ENCODE data around the gene TAOK2. TPM values are rescaled to one million over a fixed set of nuclear protein-coding genes. Genes with fewer than 3 reads are reported as not detected.

Gene TAOK2
- total and polyA plus RNA-seq, 2 of the 13 experiments (the other 11 are each of a cell fraction or from before 2014, with no cell fraction given): 17.4 to 43.2 TPM

DNA sequence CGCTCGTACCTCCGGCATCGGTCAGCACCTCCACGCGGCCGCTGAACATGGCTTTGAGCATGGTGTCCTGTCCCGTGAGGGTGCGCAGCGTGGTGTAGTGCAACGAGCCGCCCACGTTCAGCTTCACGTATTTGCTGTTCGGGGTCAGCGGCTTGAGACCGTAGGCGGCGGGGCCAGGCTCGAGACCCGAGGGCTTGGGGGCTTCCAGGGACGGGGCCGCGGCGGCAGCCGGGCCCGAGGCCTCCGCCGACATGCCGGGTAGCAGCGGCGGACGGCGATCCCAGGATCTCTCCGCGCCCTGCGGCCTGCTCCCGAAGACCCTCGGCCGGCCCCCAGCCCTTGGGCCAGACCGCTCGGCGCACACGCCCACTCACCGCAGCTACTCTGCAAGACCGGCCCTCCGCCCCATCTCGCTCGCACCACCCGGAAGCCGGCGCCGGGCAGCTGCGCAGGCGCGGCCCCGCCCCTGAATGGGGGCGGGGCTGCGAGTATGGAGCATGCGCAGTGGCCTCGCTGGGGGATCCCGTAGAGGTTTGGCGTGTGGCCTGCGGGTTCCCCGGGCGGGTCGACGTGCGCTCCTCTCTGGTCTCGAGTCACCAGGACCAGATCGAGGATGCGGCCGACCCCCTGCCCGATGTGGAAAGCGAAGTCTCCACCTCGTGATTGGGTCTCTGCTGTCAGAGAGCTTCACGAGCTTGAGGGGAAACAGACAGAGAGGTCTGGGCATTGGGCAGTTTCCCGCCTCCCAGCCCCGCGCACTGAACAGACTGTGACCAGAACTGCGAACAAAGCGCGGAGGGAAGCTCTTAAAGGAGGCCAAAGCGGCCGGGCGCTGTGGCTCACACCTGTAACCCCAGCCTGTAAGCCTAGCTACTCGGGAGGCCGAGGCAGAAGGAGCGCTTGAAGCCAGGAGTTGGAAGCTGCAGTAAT is 47.6 kb upstream of the TAOK2 start, which contains the start of gene KCTD13 (continued):
- TF ChIP-seq RARG (CRISPR knock-in tag; IDR thresholded peaks at IDR 0.05; ENCODE audit: low read depth) (no peak), ZBTB21 (CRISPR knock-in tag; IDR thresholded peaks at IDR 0.05) (peak; percentile 57; the same call in 1 of the 2 replicates), ZNF550 (CRISPR knock-in tag; IDR thresholded peaks at IDR 0.05; ENCODE audit: borderline replicate concordance) (no peak), RFX3 (CRISPR knock-in tag; IDR thresholded peaks at IDR 0.05) (no peak), ZNF282 (IDR thresholded peaks at IDR 0.05; ENCODE audit: partially characterized antibody) (no peak), ZNF549 (CRISPR knock-in tag; IDR thresholded peaks at IDR 0.05) (no peak), PHF21A (CRISPR knock-in tag; IDR thresholded peaks at IDR 0.05) (no peak; the same call in 1 of the 2 replicates), ZNF577 (CRISPR knock-in tag; IDR thresholded peaks at IDR 0.05; ENCODE audit: borderline replicate concordance, low read depth) (no peak), ZBTB42 (CRISPR knock-in tag; IDR thresholded peaks at IDR 0.05) (peak; percentile 54), SIX4 (CRISPR knock-in tag; IDR thresholded peaks at IDR 0.05) (peak; percentile 23; the same call in 1 of the 2 replicates), ZFP37 (CRISPR knock-in tag; IDR thresholded peaks at IDR 0.05; ENCODE audit: borderline replicate concordance) (peak; percentile 86; the same call in 1 of the 2 replicates), ZNF329 (CRISPR knock-in tag; IDR thresholded peaks at IDR 0.05; ENCODE audit: low read depth) (no peak), HOXA7 (CRISPR knock-in tag; IDR thresholded peaks at IDR 0.05) (no peak; the same call in 1 of the 2 replicates), ZSCAN9 (CRISPR knock-in tag; IDR thresholded peaks at IDR 0.05; ENCODE audit: borderline replicate concordance) (0 out of 2 replicates have a peak, but pooled peaks have one; percentile 57), ZBTB7A (CRISPR knock-in tag; IDR thresholded peaks at IDR 0.05) (peak; percentile 44; the same call in 1 of the 2 replicates)
- TF ChIP-seq, protein P1, sequence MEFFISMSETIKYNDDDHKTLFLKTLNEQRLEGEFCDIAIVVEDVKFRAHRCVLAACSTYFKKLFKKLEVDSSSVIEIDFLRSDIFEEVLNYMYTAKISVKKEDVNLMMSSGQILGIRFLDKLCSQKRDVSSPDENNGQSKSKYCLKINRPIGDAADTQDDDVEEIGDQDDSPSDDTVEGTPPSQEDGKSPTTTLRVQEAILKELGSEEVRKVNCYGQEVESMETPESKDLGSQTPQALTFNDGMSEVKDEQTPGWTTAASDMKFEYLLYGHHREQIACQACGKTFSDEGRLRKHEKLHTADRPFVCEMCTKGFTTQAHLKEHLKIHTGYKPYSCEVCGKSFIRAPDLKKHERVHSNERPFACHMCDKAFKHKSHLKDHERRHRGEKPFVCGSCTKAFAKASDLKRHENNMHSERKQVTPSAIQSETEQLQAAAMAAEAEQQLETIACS (CRISPR knock-in tag; IDR thresholded peaks at IDR 0.05): peak; percentile 43; the same call in 1 of the 2 replicates
- TF ChIP-seq, protein P2, sequence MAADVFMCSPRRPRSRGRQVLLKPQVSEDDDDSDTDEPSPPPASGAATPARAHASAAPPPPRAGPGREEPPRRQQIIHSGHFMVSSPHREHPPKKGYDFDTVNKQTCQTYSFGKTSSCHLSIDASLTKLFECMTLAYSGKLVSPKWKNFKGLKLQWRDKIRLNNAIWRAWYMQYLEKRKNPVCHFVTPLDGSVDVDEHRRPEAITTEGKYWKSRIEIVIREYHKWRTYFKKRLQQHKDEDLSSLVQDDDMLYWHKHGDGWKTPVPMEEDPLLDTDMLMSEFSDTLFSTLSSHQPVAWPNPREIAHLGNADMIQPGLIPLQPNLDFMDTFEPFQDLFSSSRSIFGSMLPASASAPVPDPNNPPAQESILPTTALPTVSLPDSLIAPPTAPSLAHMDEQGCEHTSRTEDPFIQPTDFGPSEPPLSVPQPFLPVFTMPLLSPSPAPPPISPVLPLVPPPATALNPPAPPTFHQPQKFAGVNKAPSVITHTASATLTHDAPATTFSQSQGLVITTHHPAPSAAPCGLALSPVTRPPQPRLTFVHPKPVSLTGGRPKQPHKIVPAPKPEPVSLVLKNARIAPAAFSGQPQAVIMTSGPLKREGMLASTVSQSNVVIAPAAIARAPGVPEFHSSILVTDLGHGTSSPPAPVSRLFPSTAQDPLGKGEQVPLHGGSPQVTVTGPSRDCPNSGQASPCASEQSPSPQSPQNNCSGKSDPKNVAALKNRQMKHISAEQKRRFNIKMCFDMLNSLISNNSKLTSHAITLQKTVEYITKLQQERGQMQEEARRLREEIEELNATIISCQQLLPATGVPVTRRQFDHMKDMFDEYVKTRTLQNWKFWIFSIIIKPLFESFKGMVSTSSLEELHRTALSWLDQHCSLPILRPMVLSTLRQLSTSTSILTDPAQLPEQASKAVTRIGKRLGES (CRISPR knock-in tag; IDR thresholded peaks at IDR 0.05; ENCODE audit: borderline replicate concordance): 0 out of 2 replicates have a peak, but pooled peaks have one; percentile 62
- TF ChIP-seq, protein P3, sequence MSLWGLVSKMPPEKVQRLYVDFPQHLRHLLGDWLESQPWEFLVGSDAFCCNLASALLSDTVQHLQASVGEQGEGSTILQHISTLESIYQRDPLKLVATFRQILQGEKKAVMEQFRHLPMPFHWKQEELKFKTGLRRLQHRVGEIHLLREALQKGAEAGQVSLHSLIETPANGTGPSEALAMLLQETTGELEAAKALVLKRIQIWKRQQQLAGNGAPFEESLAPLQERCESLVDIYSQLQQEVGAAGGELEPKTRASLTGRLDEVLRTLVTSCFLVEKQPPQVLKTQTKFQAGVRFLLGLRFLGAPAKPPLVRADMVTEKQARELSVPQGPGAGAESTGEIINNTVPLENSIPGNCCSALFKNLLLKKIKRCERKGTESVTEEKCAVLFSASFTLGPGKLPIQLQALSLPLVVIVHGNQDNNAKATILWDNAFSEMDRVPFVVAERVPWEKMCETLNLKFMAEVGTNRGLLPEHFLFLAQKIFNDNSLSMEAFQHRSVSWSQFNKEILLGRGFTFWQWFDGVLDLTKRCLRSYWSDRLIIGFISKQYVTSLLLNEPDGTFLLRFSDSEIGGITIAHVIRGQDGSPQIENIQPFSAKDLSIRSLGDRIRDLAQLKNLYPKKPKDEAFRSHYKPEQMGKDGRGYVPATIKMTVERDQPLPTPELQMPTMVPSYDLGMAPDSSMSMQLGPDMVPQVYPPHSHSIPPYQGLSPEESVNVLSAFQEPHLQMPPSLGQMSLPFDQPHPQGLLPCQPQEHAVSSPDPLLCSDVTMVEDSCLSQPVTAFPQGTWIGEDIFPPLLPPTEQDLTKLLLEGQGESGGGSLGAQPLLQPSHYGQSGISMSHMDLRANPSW (CRISPR knock-in tag; IDR thresholded peaks at IDR 0.05; ENCODE audit: borderline replicate concordance): peak; percentile 79; the same call in 1 of the 2 replicates
- TF ChIP-seq, protein P4, sequence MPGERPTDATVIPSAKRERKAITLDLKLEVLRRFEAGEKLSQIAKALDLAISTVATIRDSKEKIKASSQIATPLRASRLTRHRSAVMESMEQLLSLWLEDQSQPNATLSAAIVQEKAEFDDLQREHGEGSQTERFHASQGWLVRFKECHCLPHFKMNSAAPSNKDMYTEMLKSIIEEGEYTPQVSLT (CRISPR knock-in tag; IDR thresholded peaks at IDR 0.05; ENCODE audit: borderline replicate concordance, low read depth): no peak

Measured in HepG2 (cell line).